ENCODE measurements around the gene WBP1.
"Not testable (repeated sequence)": the region's sequence is repeated elsewhere in the genome, so short reads cannot be mapped to it uniquely, and the experiment has no call there.

Gene WBP1

GRCh38 chr2:74457129-74457548, 1.1 kb upstream of the WBP1 start:
- DNase-seq, result no peak

DNA sequence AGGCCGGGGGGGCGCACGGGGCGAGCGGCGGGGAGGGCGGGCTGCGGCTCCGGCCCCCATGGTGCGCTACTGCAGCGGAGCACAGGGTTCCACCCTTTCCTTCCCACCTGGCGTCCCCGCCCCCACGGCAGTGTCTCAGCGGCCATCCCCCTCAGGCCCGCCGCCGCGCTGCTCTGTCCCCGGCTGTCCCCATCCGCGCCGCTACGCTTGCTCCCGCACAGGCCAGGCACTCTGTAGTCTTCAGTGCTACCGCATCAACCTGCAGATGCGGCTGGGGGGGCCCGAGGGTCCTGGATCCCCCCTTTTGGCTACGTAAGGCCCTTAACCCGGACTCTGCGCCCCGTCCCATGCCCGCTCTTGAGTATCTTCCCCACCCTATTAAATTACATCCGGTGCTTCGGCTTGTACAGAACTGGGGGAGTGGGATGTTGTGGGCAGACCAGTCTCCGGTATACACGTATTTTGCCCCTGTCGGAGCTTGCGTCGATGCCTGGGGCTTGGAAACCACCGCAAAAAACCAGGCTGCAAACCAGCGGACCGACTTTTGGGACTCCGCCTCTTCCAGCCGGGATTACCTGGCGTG, 598 bp upstream of the WBP1 start:
- DNase-seq, result peak; percentile 85 to 87

DNA sequence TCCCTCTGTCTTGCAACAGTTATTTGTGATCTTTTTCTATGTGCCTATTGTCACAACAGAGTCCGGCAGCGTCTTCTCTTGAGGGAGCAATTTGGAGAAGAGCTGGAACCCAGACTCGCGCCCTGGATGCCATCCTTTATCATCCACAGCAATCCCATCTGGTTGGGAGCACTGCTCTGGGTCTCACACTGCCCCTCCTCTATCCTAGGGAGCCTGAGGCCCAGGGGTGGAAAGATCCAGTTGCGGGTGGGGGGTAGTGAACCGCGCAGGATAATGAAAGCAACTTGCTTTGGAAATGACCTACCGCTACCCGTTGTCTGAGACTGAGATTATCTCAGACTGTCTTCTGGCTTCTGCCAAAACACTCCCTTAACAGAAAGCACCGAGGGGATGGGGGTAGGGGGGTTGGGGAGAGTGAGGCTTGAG, 713 bp downstream of the WBP1 start:
- no peak for DNase-seq

DNA sequence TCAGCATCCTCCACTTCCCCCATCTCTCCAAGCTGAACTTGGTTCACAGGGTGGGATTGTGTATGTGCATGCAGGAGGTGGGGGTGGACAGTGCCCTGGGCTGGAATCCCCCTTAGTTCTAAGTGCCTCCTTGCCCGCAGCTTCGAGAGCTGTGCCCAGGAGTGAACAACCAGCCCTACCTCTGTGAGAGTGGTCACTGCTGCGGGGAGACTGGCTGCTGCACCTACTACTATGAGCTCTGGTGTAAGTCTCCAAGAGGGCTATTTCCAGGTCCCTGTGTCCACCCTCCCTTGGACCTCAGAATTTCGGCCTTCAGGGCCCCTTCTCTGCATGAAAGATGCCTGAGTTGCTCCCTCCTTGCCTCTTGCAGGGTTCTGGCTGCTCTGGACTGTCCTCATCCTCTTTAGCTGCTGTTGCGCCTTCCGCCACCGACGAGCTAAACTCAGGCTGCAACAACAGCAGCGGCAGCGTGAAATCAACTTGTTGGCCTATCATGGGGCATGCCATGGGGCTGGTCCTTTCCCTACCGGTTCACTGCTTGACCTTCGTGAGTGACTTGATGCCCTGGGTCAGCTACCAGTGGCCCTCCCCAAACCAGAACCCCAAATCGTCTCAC, 1.4 kb downstream of the WBP1 start:
- DNase-seq, result not testable (repeated sequence)

DNA sequence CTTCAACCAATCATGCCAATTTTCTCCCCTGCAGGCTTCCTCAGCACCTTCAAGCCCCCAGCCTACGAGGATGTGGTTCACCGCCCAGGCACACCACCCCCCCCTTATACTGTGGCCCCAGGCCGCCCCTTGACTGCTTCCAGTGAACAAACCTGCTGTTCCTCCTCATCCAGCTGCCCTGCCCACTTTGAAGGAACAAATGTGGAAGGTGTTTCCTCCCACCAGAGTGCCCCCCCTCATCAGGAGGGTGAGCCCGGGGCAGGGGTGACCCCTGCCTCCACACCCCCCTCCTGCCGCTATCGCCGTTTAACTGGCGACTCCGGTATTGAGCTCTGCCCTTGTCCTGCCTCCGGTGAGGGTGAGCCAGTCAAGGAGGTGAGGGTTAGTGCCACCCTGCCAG, 1.9 kb downstream of the WBP1 start:
- DNase-seq, result not testable (repeated sequence)

- DNase-seq, result no peak
Measured at GRCh38 chr2:74461187-74462053, 3.2 kb downstream of the WBP1 start.

DNA sequence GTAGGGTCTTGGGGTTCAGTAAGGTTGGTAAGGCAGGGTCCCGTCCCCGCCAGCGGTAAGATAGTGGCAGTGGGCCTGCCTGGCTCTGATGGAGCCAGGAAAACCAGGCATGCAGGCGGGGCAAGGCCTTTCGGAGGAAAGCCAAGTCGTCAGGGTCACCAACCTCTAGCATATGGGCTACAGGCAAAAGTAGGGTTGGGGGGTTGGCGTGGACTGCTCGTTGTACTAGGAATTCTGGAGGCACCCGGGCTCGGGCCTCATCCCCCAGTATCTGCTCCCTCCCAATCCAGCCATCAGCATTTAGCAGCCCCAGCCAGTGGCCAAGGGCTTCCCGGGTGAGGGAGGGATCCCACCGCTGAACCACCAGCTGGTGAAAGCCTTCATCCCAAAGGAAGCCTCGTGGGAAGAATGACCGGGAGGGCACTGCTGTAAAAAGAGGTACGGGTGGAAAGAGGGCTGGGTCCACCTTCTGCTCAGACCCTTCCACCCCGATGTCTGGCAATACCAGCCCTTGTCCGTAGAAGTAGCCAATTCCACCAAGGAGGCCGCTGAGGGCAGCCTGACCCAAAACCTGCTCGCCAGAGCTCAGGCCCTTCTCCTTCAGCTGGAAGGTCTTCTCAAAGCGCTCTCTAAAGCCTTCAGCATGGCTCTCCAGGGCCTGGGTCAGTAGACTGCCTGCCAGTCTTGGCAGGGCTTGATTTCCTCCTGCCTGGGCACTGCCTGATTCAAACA, 4.0 kb downstream of the WBP1 start:
- DNase-seq, result no peak

GRCh38 chr2:74462786-74463105, 4.5 kb downstream of the WBP1 start:
- no peak for DNase-seq

GRCh38 chr2:74464406-74464805, 6.2 kb downstream of the WBP1 start:
- no peak for DNase-seq

DNA sequence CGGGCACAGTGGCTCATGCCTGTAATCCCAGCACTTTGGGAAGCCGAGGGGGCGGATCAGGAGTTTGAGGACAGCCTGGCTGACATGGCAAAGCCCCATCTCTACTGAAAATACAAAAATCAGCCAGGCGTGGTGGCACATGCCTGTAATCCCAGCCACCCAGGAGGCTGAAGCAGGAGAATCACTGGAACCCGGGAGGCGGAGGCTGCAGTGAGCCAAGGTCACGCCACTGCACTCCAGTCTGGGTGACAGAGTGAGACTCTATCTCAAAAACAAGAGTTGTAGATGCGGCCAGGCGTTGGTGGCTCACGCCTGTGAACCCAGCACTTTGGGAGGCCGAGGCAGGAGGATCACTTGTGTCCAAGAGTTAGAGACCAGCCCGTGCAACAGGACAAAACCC, 12.5 kb downstream of the WBP1 start:
- not testable (repeated sequence) for DNase-seq

- DNase-seq, result no peak
Measured at GRCh38 chr2:74471332-74472065, 13.3 kb downstream of the WBP1 start.

- peak; percentile 94 to 95 for DNase-seq
Measured at GRCh38 chr2:74472086-74472944, 14.1 kb downstream of the WBP1 start, which contains the start of gene MRPL53. Gene MRPL53 (minus strand): TSS chr2:74472680. CDS start chr2:74472660, 20 bp downstream.

- no peak for DNase-seq
Measured at GRCh38 chr2:74472945-74473258, 14.7 kb downstream of the WBP1 start.

- no peak for DNase-seq
Measured at GRCh38 chr2:74474481-74474880, 16.2 kb downstream of the WBP1 start.

- DNase-seq, result no peak
Measured at GRCh38 chr2:74474899-74475298, 16.7 kb downstream of the WBP1 start.

GRCh38 chr2:74481431-74481830, 23.2 kb downstream of the WBP1 start:
- DNase-seq, result no peak

GRCh38 chr2:74481961-74482800, 23.9 kb downstream of the WBP1 start:
- peak; percentile 45 to 62 for DNase-seq

DNA sequence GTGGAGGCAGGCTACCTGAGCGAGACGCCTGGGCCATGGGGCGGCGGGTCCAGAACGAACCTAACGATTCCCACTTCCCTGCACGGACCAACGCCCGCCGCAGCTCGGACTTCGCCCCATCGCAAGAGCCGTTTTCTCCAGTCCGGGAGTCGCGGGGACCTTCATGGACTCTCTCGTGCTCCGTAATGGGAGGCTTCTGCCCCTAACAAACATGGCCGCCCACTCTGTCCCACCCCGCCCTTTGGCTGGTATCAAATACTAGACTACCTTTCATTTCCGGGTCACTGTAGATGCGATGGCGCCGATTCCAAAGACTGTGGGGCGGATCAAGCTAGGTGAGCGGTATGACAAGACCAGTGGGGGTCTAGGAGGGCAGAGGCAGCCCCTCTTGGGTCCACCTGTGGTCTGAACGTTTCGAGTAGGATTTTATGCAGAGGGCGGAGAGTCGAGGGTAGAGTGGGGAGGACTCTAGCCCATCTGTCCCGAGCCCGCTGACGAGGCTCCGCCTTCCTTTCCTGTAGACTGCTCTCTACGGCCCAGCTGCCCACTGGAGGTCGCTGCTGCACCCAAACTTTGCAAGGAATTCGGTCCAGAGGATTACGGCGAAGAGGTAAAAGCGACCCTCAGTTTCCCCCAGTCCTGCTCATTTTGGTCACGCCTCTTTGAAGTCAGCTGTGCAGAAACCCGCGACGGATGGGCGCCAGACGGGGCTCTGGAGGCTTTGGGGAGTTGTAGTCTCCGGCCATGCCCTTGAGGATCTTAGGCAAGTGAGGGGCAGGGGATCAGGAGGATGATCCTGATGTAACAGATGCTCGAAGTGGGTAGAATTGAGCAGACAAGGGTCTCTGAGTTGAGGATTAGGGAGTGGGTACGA, 24.8 kb downstream of the WBP1 start, which contains the start of the genes CCDC142 and TTC31:
CCDC142 (minus strand) TSS at position 198 of the 874 bp plus-strand sequence; CDS start at position 37, 161 bp downstream.
TTC31 (plus strand) TSS at position 281 of the 874 bp plus-strand sequence; CDS start at position 296, 15 bp downstream.
- peak; percentile 92 to 96 for DNase-seq

GRCh38 chr2:74483675-74484164, 25.5 kb downstream of the WBP1 start:
- not testable (repeated sequence) for DNase-seq
